ENCODE measurements around the gene CDC6. TPM values are rescaled to one million over a fixed set of nuclear protein-coding genes. Genes with fewer than 3 reads are reported as not detected.

CDC6 gene
- total and polyA plus RNA-seq, 2 donors (not counting 3 experiments of a cell fraction or from before 2014, with no cell fraction given): 15.5 to 55.2 TPM

DNA sequence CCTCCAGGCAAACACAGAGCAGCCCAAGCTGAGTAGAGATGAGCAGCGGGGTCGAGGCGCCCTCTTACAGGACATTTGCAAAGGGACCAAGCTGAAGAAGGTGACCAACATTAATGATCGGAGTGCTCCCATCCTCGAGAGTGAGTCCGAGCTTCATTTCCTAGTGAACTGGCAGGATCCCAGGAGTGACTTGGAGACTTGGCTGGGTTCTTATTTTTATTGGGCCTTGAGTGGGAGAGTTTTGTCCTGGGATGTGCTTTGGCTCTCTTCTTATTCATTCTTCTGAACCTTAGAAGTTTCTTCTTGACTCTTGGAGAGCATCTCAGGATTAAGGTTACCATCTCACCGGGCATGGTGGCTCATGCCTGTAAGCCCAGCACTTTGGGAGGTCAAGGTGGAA, 27.2 kb upstream of the CDC6 start:
- no peak overlapping the region for H3K4me2 ChIP-seq (ENCODE audit: insufficient read depth, low read length)
- CTCF ChIA-PET: interaction anchor here (0.6 to 1.2 kb wide), 4 partner anchors 10 to 62 kb away, joined by 3 to 5 read pairs (median 4); no protein-coding TSS in a partner anchor
- BruUV-seq (replicated peaks): no TSS peak
- H3K27me3 ChIP-seq (ENCODE audit: control insufficient read depth in 2 of 2, insufficient read depth in 2 of 2, low read length in 2 of 2): no peaks in the 10 kb centered on the region
- H3K9ac ChIP-seq (replicated peaks; ENCODE audit: extremely low read depth, insufficient read depth, low read length): no peak overlapping the region
- no peaks in the 10 kb centered on the region for H3K9me1 ChIP-seq (replicated peaks; ENCODE audit: control insufficient read depth, extremely low read depth, insufficient read depth, low read length)
- no peak for FAIRE-seq
- no peak overlapping the region for H2AFZ ChIP-seq (ENCODE audit: low read depth, low read length)
- H3K4me1 ChIP-seq (ENCODE audit: control insufficient read depth, extremely low read depth, insufficient read depth, low read length): no peaks in the 10 kb centered on the region
- dilution Hi-C loops (cut with MboI; ENCODE audit: extremely low pct_ligation_motif_present, low sequenced_read_pairs): no loop called here
- no peak overlapping the region for H3K27ac ChIP-seq (ENCODE audit: insufficient read depth, low read depth, low read length)
- no peaks in the 10 kb centered on the region for H4K20me1 ChIP-seq (replicated peaks; ENCODE audit: control insufficient read depth, extremely low read depth, insufficient read depth, low read length)
- intact Hi-C loops (cut with micrococcal nuclease): no loop called here
- POLR2A ChIA-PET: no interaction called here
- no peak for DNase-seq (ENCODE audit: low read depth, low spot score)
- no peak overlapping the region for H3K4me3 ChIP-seq (replicated peaks in 1 of 3; ENCODE audit: insufficient read depth in 1 of 3, low read depth in 1 of 3, low read length in 3 of 3)
- no peaks in the 10 kb centered on the region for H3K79me2 ChIP-seq (ENCODE audit: control insufficient read depth, insufficient read depth, low read length)
- no peaks in the 10 kb centered on the region for H3K9me3 ChIP-seq (replicated peaks; ENCODE audit: control insufficient read depth, insufficient read depth, low read length)
- H3K36me3 ChIP-seq (ENCODE audit: control insufficient read depth in 2 of 2, extremely low read depth in 1 of 2, insufficient read depth in 2 of 2, low read length in 2 of 2): peaks cover 16 to 25% of the 10 kb centered on the region in 2 experiments
- no peak for TF ChIP-seq JUN (IDR thresholded peaks at IDR 0.05; ENCODE audit: borderline replicate concordance, insufficient read depth, insufficient read length, low read depth)
- TF ChIP-seq POLR2AphosphoS5 (IDR thresholded peaks at IDR 0.05; ENCODE audit: insufficient read depth, low read depth, low read length): no peak
- no peak for TF ChIP-seq FOS (IDR thresholded peaks at IDR 0.05; ENCODE audit: borderline replicate concordance, insufficient read depth, low read length)
- no peak for TF ChIP-seq POLR2A (IDR thresholded peaks at IDR 0.05; ENCODE audit: low read depth, low read length)
- TF ChIP-seq, protein P1, sequence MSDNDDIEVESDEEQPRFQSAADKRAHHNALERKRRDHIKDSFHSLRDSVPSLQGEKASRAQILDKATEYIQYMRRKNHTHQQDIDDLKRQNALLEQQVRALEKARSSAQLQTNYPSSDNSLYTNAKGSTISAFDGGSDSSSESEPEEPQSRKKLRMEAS (IDR thresholded peaks at IDR 0.05; ENCODE audit: insufficient read depth, insufficient read length): no peak
- TF ChIP-seq MYC (IDR thresholded peaks at IDR 0.05; ENCODE audit: low read depth, low read length): no peak
- no peak for TF ChIP-seq EZH2 (IDR thresholded peaks at IDR 0.05; ENCODE audit: borderline replicate concordance, low read depth, low read length, severe bottlenecking)
- TF ChIP-seq GATA2 (IDR thresholded peaks at IDR 0.05; ENCODE audit: insufficient read depth, insufficient read length, low read depth, low read length): no peak
- TF ChIP-seq, protein P2, sequence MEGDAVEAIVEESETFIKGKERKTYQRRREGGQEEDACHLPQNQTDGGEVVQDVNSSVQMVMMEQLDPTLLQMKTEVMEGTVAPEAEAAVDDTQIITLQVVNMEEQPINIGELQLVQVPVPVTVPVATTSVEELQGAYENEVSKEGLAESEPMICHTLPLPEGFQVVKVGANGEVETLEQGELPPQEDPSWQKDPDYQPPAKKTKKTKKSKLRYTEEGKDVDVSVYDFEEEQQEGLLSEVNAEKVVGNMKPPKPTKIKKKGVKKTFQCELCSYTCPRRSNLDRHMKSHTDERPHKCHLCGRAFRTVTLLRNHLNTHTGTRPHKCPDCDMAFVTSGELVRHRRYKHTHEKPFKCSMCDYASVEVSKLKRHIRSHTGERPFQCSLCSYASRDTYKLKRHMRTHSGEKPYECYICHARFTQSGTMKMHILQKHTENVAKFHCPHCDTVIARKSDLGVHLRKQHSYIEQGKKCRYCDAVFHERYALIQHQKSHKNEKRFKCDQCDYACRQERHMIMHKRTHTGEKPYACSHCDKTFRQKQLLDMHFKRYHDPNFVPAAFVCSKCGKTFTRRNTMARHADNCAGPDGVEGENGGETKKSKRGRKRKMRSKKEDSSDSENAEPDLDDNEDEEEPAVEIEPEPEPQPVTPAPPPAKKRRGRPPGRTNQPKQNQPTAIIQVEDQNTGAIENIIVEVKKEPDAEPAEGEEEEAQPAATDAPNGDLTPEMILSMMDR (IDR thresholded peaks at IDR 0.05; ENCODE audit: extremely low read depth in 1 of 2, insufficient read depth in 1 of 2, low read depth in 1 of 2, low read length in 2 of 2): no peak

Data from endothelial cell of umbilical vein (primary cell).